ENCODE data around the gene DNAJC3. TPM values are rescaled to one million over a fixed set of nuclear protein-coding genes. Genes with fewer than 3 reads are reported as not detected.

Gene DNAJC3
- total and polyA plus RNA-seq, 9 donors: 13.9 to 26.3 (median 18.1) TPM

- Histone ChIP-seq H3K27ac (ENCODE audit: low read length) (no peak overlapping the region), H3K4me1 (ENCODE audit: control insufficient read depth, insufficient read depth, low read length) (no peaks in the 10 kb centered on the region), H3K36me3 (ENCODE audit: control insufficient read depth, insufficient read depth, low read length) (peaks cover 9% of the 10 kb centered on the region), H3K9me3 (replicated peaks; ENCODE audit: control insufficient read depth, low read depth, low read length) (peaks cover 19% of the 10 kb centered on the region), H3K27me3 (ENCODE audit: control insufficient read depth, insufficient read depth, low read length) (no peaks in the 10 kb centered on the region), H3K4me3 (ENCODE audit: low read length) (no peak overlapping the region)
- WGBS (ENCODE audit: insufficient coverage): 93% methylated on average over 5 of the region's 5 CpGs
- no peak for DNase-seq
Measured at GRCh38 chr13:95809429-95809828, 132.5 kb downstream of the DNAJC3 start.

- H3K27me3 ChIP-seq (ENCODE audit: control insufficient read depth, insufficient read depth, low read length): no peaks in the 10 kb centered on the region
- no peak for DNase-seq
- 92% methylated on average over 3 of the region's 3 CpGs for WGBS (ENCODE audit: insufficient coverage)
- no peaks in the 10 kb centered on the region for H3K4me1 ChIP-seq (ENCODE audit: control insufficient read depth, insufficient read depth, low read length)
- H3K27ac ChIP-seq (ENCODE audit: low read length): no peak overlapping the region
- H3K9me3 ChIP-seq (replicated peaks; ENCODE audit: control insufficient read depth, low read depth, low read length): peaks cover 16% of the 10 kb centered on the region
- H3K36me3 ChIP-seq (ENCODE audit: control insufficient read depth, insufficient read depth, low read length): peaks cover 12% of the 10 kb centered on the region
- no peak overlapping the region for H3K4me3 ChIP-seq (ENCODE audit: low read length)
Measured at GRCh38 chr13:95813139-95813538, 136.2 kb downstream of the DNAJC3 start.

GRCh38 chr13:95814495-95814894 lies 137.6 kb downstream of the DNAJC3 start:
- Histone ChIP-seq H3K4me1 (ENCODE audit: control insufficient read depth, insufficient read depth, low read length) (no peaks in the 10 kb centered on the region), H3K4me3 (ENCODE audit: low read length) (no peak overlapping the region), H3K36me3 (ENCODE audit: control insufficient read depth, insufficient read depth, low read length) (peaks cover 9% of the 10 kb centered on the region), H3K27ac (ENCODE audit: low read length) (no peak overlapping the region), H3K27me3 (ENCODE audit: control insufficient read depth, insufficient read depth, low read length) (no peaks in the 10 kb centered on the region), H3K9me3 (replicated peaks; ENCODE audit: control insufficient read depth, low read depth, low read length) (peaks cover 13% of the 10 kb centered on the region)
- no CpG with 5 or more reads among the region's 1 CpG for WGBS (ENCODE audit: insufficient coverage)
- no peak for DNase-seq

GRCh38 chr13:95822303-95822702 lies 145.4 kb downstream of the DNAJC3 start:
- Histone ChIP-seq H3K27me3 (ENCODE audit: control insufficient read depth, insufficient read depth, low read length) (no peaks in the 10 kb centered on the region), H3K36me3 (ENCODE audit: control insufficient read depth, insufficient read depth, low read length) (peaks cover 8% of the 10 kb centered on the region), H3K4me3 (ENCODE audit: low read length) (no peak overlapping the region), H3K4me1 (ENCODE audit: control insufficient read depth, insufficient read depth, low read length) (no peaks in the 10 kb centered on the region), H3K27ac (ENCODE audit: low read length) (no peak overlapping the region), H3K9me3 (replicated peaks; ENCODE audit: control insufficient read depth, low read depth, low read length) (no peaks in the 10 kb centered on the region)
- DNase-seq: no peak
- WGBS (ENCODE audit: insufficient coverage): no CpG with 5 or more reads among the region's 5 CpGs

GRCh38 chr13:95833126-95833525 lies 156.2 kb downstream of the DNAJC3 start:
- Histone ChIP-seq H3K27me3 (ENCODE audit: control insufficient read depth, insufficient read depth, low read length) (no peaks in the 10 kb centered on the region), H3K4me1 (ENCODE audit: control insufficient read depth, insufficient read depth, low read length) (no peaks in the 10 kb centered on the region), H3K36me3 (ENCODE audit: control insufficient read depth, insufficient read depth, low read length) (peaks cover 2% of the 10 kb centered on the region), H3K9me3 (replicated peaks; ENCODE audit: control insufficient read depth, low read depth, low read length) (no peaks in the 10 kb centered on the region), H3K4me3 (ENCODE audit: low read length) (no peak overlapping the region), H3K27ac (ENCODE audit: low read length) (no peak overlapping the region)
- no peak for DNase-seq
- WGBS (ENCODE audit: insufficient coverage): no CpG with 5 or more reads among the region's 1 CpG

GRCh38 chr13:95833719-95834118 lies 156.8 kb downstream of the DNAJC3 start:
- DNase-seq: peak; percentile 11

GRCh38 chr13:95834134-95834765 lies 157.3 kb downstream of the DNAJC3 start:
- whole genome bisulfite sequencing (ENCODE audit: insufficient coverage): no CpG with 5 or more reads among the region's 3 CpGs
- DNase-seq: peak; percentile 74
- H3K27me3 ChIP-seq (ENCODE audit: control insufficient read depth, insufficient read depth, low read length): no peaks in the 10 kb centered on the region
- H3K4me1 ChIP-seq (ENCODE audit: control insufficient read depth, insufficient read depth, low read length): no peaks in the 10 kb centered on the region
- peaks cover 9% of the 10 kb centered on the region for H3K9me3 ChIP-seq (replicated peaks; ENCODE audit: control insufficient read depth, low read depth, low read length)
- no peak overlapping the region for H3K27ac ChIP-seq (ENCODE audit: low read length)
- H3K36me3 ChIP-seq (ENCODE audit: control insufficient read depth, insufficient read depth, low read length): peaks cover 2% of the 10 kb centered on the region
- H3K4me3 ChIP-seq (ENCODE audit: low read length): no peak overlapping the region

More at GRCh38 chr13:95833719-95834118, 156.8 kb downstream of the DNAJC3 start:
- Histone ChIP-seq H3K27ac (ENCODE audit: low read length) (no peak overlapping the region), H3K36me3 (ENCODE audit: control insufficient read depth, insufficient read depth, low read length) (peaks cover 2% of the 10 kb centered on the region), H3K9me3 (replicated peaks; ENCODE audit: control insufficient read depth, low read depth, low read length) (peaks cover 5% of the 10 kb centered on the region), H3K4me1 (ENCODE audit: control insufficient read depth, insufficient read depth, low read length) (no peaks in the 10 kb centered on the region), H3K4me3 (ENCODE audit: low read length) (no peak overlapping the region), H3K27me3 (ENCODE audit: control insufficient read depth, insufficient read depth, low read length) (no peaks in the 10 kb centered on the region)
- no CpG with 5 or more reads among the region's 1 CpG for WGBS (ENCODE audit: insufficient coverage)

GRCh38 chr13:95841894-95842293 lies 165.0 kb downstream of the DNAJC3 start:
- DNase-seq: no peak
- Histone ChIP-seq H3K27me3 (ENCODE audit: control insufficient read depth, insufficient read depth, low read length) (no peaks in the 10 kb centered on the region), H3K36me3 (ENCODE audit: control insufficient read depth, insufficient read depth, low read length) (no peaks in the 10 kb centered on the region), H3K9me3 (replicated peaks; ENCODE audit: control insufficient read depth, low read depth, low read length) (peaks cover 13% of the 10 kb centered on the region), H3K27ac (ENCODE audit: low read length) (no peak overlapping the region), H3K4me3 (ENCODE audit: low read length) (no peak overlapping the region), H3K4me1 (ENCODE audit: control insufficient read depth, insufficient read depth, low read length) (no peaks in the 10 kb centered on the region)

GRCh38 chr13:95842898-95843297 lies 166.0 kb downstream of the DNAJC3 start:
- Histone ChIP-seq H3K4me3 (ENCODE audit: low read length) (no peak overlapping the region), H3K36me3 (ENCODE audit: control insufficient read depth, insufficient read depth, low read length) (no peaks in the 10 kb centered on the region), H3K27me3 (ENCODE audit: control insufficient read depth, insufficient read depth, low read length) (no peaks in the 10 kb centered on the region), H3K4me1 (ENCODE audit: control insufficient read depth, insufficient read depth, low read length) (no peaks in the 10 kb centered on the region), H3K27ac (ENCODE audit: low read length) (no peak overlapping the region), H3K9me3 (replicated peaks; ENCODE audit: control insufficient read depth, low read depth, low read length) (peaks cover 13% of the 10 kb centered on the region)
- DNase-seq: no peak
- no CpG with 5 or more reads among the region's 2 CpGs for WGBS (ENCODE audit: insufficient coverage)
